OCI-LY7 (cell line): ENCODE measurements around the gene BICC1.

ENCODE experiments used
- EZH2phosphoT487 ChIP-seq: fragments of 200-600 bp; sonication (generic); IDR thresholded peaks from 2 replicates; pipeline ENCODE4 v1.6.1; 2018; ENCODE audit warnings: low read depth, borderline replicate concordance, mild to moderate bottlenecking, mixed run types, antibody characterized with exemption, low read length, moderate library complexity, mixed read lengths
- TF ChIP-seq, protein P1 (sequence below): fragments of 200-600 bp; sonication (generic); conservative IDR thresholded peaks from 2 replicates; pipeline ENCODE4 v1.5.1; 2014; ENCODE audit warnings: mild to moderate bottlenecking, antibody characterized with exemption, low read length, moderate library complexity, mixed read lengths

DNA sequence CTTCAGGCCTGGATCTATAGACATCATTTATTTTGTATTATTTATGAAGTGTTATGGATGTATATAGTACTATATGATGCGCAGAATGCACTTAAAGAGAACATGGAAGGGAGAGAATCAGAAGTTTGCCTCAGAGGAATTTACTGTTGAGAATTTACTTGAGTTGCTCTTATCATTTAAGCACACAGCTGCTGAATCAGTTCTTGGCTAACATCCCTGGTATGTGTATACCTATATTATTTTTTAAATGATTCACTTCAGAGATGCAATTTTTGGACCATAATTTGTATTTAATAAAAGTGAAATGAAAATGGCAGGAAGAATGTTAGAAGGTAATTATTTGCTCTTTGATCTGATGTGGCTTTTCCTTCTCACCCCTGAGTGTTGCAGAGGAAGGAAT, 191.6 kb downstream of the BICC1 start:
- TF ChIP-seq, protein P1, sequence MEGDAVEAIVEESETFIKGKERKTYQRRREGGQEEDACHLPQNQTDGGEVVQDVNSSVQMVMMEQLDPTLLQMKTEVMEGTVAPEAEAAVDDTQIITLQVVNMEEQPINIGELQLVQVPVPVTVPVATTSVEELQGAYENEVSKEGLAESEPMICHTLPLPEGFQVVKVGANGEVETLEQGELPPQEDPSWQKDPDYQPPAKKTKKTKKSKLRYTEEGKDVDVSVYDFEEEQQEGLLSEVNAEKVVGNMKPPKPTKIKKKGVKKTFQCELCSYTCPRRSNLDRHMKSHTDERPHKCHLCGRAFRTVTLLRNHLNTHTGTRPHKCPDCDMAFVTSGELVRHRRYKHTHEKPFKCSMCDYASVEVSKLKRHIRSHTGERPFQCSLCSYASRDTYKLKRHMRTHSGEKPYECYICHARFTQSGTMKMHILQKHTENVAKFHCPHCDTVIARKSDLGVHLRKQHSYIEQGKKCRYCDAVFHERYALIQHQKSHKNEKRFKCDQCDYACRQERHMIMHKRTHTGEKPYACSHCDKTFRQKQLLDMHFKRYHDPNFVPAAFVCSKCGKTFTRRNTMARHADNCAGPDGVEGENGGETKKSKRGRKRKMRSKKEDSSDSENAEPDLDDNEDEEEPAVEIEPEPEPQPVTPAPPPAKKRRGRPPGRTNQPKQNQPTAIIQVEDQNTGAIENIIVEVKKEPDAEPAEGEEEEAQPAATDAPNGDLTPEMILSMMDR, result no peak
- no peak for TF ChIP-seq EZH2phosphoT487
